Hematopoietic multipotent progenitor cell (in vitro differentiated cells): ENCODE measurements around the gene ARID5B. TPM values are rescaled to one million over a fixed set of nuclear protein-coding genes. Genes with fewer than 3 reads are reported as not detected.
A peak's percentile ranks its signal among the peaks of the same experiment; 100 is the strongest.

Experiments
- DNase-seq, 3 donors: peaks; one replicate each; pipeline ENCODE4 v3.0.0-alpha.2; 2011 to 2015; ENCODE audit warnings: low read depth in 2 of 3, low spot score in 2 of 3
- total RNA-seq: library from RNA; depleted of rRNA; stranded (reverse); fragments of >200 nt; gene quantifications from one replicate; pipeline ENCODE4 v1.2.3, GENCODE V29; 2012

ARID5B gene
- total RNA-seq, 1 donor: 11.3 TPM

GRCh38 chr10:61904733-61905725 is 3.5 kb downstream of the ARID5B start:
- peak in 2 of 3 donors; percentile 45 to 59 for DNase-seq

- no peak for DNase-seq
Measured at GRCh38 chr10:61905837-61906561, 4.5 kb downstream of the ARID5B start.

GRCh38 chr10:61906562-61906901 is 5.0 kb downstream of the ARID5B start:
- DNase-seq: no peak

- no peak for DNase-seq
Measured at GRCh38 chr10:61907011-61907410, 5.5 kb downstream of the ARID5B start.

- no peak for DNase-seq
Measured at GRCh38 chr10:61907587-61907986, 6.1 kb downstream of the ARID5B start.

GRCh38 chr10:61910226-61910805 is 8.8 kb downstream of the ARID5B start:
- DNase-seq: no peak

GRCh38 chr10:61910894-61911293 is 9.4 kb downstream of the ARID5B start:
- no peak for DNase-seq

- DNase-seq: no peak
Measured at GRCh38 chr10:61911425-61911824, 9.9 kb downstream of the ARID5B start.

GRCh38 chr10:61912981-61913380 is 11.5 kb downstream of the ARID5B start:
- DNase-seq: no peak

GRCh38 chr10:61918140-61918539 is 16.6 kb downstream of the ARID5B start:
- DNase-seq: no peak

- no peak for DNase-seq
Measured at GRCh38 chr10:61918989-61919388, 17.5 kb downstream of the ARID5B start.

- DNase-seq: no peak
Measured at GRCh38 chr10:61919646-61920215, 18.2 kb downstream of the ARID5B start.

GRCh38 chr10:61921143-61921542 is 19.6 kb downstream of the ARID5B start:
- DNase-seq: no peak

GRCh38 chr10:61923210-61923949 is 21.9 kb downstream of the ARID5B start:
- DNase-seq: no peak

GRCh38 chr10:61923950-61924274 is 22.4 kb downstream of the ARID5B start:
- DNase-seq: no peak

- DNase-seq: no peak
Measured at GRCh38 chr10:61929555-61929954, 28.1 kb downstream of the ARID5B start.

GRCh38 chr10:61931620-61932332 is 30.3 kb downstream of the ARID5B start:
- no peak for DNase-seq

- DNase-seq: no peak
Measured at GRCh38 chr10:61933859-61934555, 32.5 kb downstream of the ARID5B start.

GRCh38 chr10:61935077-61935476 is 33.6 kb downstream of the ARID5B start:
- no peak for DNase-seq
